Uterus (tissue), 2 donors: Measurements from ENCODE around the gene SOX10.

ENCODE experiments used
- CTCF ChIP-seq, 4 experiments: fragments of 200-600 bp in 2 of 4; fragments of 450-650 bp in 2 of 4; sonication (generic) in 2 of 4; IDR thresholded peaks; one replicate each; pipeline ENCODE4 v1.5.1; 2016 to 2019; ENCODE audit warnings: antibody characterized with exemption in 4 of 4, mild to moderate bottlenecking in 2 of 4, moderate library complexity in 1 of 4
- POLR2A ChIP-seq, 2 donors: fragments of 450-650 bp; IDR thresholded peaks; one replicate each; pipeline ENCODE4 v1.6.1; 2016; ENCODE audit warnings: antibody characterized with exemption in 2 of 2, mild to moderate bottlenecking in 1 of 2, moderate library complexity in 1 of 2

GRCh38 chr22:38005943-38006342 lies 21.6 kb upstream of the SOX10 start:
- TF ChIP-seq POLR2A (IDR thresholded peaks at IDR 0.05) (no peak), CTCF (IDR thresholded peaks at IDR 0.05) (no peak)
